AG09309 (cell line): ENCODE data around the gene AK1.

Experiments used
- DNase-seq: peaks from one replicate; pipeline ENCODE4 v3.0.0-alpha.2; 2010; ENCODE audit warnings: low read depth
- H3K4me3 ChIP-seq: 2 replicates; pipeline ENCODE4 v1.5.1; 2011; ENCODE audit warnings: mild to moderate bottlenecking, low read depth, low read length, moderate library complexity; ENCODE audit not compliant: control insufficient read depth
- TF ChIP-seq, protein P1 (sequence below): IDR thresholded peaks from 2 replicates; pipeline ENCODE4 v1.5.1; 2011; ENCODE audit warnings: mild to moderate bottlenecking, low read depth, low read length, inconsistent platforms; ENCODE audit not compliant: insufficient read depth, control insufficient read depth; ENCODE audit errors: missing control alignments

The AK1 gene

DNA sequence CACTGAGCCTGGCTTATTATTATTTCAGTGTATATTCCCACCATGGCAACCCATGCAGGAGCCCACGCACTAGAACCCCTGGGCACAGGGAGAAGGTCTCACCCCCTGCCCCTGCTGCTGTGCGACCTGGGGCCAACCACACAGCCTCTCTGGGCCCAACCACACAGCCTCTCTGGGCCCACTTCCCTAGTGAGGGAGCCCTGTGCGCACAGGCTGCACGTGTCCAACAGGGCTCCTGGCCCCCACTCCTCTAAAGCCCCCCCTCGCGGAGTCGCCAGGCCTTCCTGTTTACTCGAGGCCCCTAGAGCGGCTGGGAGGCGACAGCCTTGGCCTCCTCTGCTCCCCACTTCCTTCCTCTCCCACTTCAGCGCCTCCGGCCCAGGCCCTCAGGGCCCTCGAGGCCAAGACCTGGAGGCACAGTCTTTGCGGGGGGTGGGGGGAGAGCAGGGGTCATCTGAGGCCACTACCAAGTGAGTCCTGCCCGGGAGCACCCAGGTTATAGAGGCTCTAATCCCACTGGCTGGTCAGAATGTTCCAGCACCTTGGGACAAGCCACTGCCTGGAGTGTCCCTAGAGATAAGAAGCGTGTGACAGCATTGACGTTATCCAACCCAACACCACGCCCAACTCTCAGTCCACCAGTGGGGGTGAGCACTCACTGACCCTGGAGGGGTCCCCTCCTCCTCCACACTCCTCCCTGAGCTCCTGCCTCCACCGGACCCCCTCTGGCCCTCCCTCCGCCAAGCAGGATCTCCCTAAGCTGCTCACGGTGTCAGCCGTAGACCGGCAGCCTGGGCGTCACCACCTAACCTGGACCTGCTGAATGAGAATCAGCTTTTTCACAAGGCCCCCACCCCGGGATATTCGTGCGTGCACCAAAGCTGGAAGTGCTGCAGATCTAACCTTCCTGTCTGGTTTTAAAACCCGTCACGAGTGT lies 15.1 kb downstream of the AK1 start:
- TF ChIP-seq, protein P1, sequence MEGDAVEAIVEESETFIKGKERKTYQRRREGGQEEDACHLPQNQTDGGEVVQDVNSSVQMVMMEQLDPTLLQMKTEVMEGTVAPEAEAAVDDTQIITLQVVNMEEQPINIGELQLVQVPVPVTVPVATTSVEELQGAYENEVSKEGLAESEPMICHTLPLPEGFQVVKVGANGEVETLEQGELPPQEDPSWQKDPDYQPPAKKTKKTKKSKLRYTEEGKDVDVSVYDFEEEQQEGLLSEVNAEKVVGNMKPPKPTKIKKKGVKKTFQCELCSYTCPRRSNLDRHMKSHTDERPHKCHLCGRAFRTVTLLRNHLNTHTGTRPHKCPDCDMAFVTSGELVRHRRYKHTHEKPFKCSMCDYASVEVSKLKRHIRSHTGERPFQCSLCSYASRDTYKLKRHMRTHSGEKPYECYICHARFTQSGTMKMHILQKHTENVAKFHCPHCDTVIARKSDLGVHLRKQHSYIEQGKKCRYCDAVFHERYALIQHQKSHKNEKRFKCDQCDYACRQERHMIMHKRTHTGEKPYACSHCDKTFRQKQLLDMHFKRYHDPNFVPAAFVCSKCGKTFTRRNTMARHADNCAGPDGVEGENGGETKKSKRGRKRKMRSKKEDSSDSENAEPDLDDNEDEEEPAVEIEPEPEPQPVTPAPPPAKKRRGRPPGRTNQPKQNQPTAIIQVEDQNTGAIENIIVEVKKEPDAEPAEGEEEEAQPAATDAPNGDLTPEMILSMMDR, result no peak

DNA sequence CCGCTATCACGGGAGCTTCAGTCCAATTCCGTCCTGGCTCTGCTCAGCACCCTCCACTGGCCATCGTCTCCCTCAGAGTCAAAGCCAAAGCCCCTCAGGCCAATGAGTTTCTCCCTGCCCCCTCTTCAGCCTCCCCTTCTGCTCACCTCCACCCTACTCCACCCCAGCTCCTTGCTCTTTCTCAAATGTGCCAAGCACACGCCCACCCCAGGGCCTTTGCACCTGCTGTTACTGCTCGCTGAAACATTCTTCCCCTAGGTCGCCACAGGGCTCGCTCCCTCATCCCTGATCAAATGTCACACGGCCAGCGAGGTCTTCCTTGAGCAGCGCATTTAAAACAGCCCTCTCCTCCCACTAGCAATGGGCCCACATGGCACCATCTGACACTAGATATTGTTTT lies 16.7 kb downstream of the AK1 start:
- TF ChIP-seq, protein P1, result no peak
- no peak overlapping the region for H3K4me3 ChIP-seq
- DNase-seq, result no peak

More for the DNA sequence above, 15.1 kb downstream of the AK1 start:
- DNase-seq, result no peak
- H3K4me3 ChIP-seq, result no peak overlapping the region

DNA sequence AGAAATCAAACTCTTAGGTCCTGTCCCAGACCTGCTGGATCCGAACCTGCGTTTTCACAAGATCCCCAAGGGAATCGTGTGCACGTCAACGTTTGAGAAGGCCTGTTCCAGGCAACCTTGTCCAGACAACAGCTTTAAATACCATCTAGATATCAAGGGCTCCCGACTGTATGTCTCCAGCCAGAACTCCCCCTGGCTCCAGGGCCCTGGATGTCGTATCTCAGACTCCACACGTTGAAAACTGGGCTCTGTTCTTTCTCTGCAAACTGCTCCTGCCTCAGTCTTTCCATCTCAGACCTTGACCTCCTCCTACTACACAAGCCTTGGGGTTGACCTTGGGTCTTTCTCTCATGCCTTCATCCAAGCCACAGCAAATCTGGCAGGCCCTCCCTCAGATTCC lies 17.2 kb downstream of the AK1 start:
- TF ChIP-seq, protein P1, result no peak
- DNase-seq, result no peak
- no peak overlapping the region for H3K4me3 ChIP-seq

DNA sequence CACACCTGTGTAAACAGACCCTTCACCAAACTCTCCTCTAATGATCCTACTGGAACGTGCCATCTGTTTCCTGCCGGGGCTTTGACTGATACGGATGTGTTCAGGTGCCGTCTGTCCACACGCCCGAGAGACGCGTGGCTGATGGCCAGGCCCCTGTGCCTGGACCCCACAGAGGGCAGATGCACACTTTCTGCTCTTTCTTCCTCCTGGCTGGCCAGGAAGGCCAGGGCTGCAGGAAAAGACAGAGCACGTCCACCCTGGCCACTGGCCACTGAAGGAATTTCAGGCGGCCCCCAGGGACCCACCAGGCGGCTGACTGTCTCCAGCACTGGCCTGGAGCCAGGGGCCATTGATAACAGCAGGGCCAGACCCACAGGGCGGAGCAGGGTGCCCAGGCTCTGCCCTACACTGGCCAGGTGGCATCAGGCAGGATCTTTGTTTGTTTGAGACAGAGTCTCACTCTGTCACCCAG lies 19.4 kb downstream of the AK1 start:
- DNase-seq, result no peak
- H3K4me3 ChIP-seq, result no peak overlapping the region
- TF ChIP-seq, protein P1, result no peak

DNA sequence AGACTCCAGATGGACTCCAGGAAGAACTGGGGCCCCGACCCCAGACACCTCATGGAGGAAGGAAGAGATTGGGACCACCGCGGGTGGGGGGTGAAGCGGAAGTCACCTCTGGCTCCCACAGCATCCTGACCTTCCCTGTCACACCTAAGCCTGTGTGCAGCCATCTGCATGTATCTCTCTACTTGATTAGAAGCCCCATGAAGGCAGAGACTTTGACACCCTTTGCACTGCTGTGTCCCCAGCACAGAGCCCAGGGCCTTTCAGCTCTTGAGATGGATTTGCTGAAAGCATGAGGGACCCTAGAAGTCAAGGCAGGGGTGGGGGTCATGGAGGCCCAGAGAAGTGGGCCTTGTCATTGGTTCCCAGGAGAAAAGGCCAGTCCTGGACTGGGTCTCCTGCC lies 20.2 kb downstream of the AK1 start:
- no peak for DNase-seq
- no peak overlapping the region for H3K4me3 ChIP-seq
- TF ChIP-seq, protein P1, result no peak

DNA sequence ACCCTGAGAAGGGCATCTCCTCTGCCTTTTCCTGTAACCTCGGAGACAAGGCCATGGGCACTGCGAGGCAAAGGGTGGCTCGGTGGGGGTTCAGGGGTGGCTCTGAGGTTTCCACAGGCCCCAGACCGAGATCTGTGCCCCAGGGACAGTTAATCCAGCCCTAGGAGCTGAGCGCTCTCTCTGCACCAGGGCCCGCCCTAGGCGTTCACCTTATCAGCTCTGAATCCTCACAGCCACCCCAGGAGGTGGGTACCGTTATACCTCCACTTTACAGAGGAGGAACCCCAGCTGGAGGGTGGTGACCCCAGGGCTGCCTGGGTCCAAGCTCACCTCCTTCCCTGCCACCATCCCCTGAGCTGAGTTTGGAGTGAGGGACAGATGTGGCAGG lies 20.8 kb downstream of the AK1 start:
- H3K4me3 ChIP-seq, result no peak overlapping the region
- TF ChIP-seq, protein P1, result no peak
- no peak for DNase-seq
